GM10266 (cell line): Measurements from ENCODE around the gene SIRPG.

Experiments used
- DNase-seq: peaks from one replicate; pipeline ENCODE4 v3.0.0; 2012; ENCODE audit errors: extremely low spot score
- TF ChIP-seq, protein P1 (sequence below): IDR thresholded peaks from 2 replicates; pipeline ENCODE4 v1.5.1; 2012; ENCODE audit warnings: mild to moderate bottlenecking, low read depth; ENCODE audit not compliant: control insufficient read depth, insufficient read depth; ENCODE audit errors: missing control alignments

SIRPG gene

DNA sequence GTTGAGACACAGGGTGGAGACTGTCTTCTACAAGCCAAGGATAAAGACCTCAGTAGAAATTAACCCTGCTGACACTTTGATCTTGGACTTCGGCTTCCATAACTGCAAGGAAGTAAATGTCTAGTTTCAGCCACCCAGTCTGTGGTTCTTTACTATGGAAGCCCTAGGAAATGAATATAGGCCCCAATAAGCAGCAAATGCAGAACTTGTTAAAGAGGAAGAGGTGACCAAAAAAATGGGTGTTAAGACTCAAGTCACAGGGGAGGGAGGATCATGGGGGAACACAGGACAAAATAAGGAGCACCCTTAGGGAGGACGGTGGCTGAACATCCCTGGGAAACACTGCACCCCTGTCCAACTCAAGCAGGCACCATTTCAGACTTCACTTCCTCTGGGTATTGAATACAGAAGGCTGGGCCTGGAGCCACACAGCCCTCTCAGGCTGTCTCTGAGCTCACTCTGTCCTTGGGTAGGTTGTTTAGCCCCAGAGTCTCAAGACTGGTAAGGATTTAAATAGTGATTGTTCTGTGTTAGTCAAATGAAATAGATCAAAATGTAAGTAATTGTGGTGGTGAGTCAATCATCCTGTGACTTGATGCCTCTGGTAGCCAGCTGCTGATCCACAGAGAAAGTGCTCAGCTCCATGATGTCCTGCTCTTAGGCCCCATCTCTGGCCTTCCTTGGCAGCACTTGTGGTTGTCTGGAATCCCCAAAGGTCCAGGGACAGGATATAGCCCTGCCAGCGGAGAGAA is 69.6 kb downstream of the SIRPG start:
- no peak for DNase-seq
- TF ChIP-seq, protein P1, sequence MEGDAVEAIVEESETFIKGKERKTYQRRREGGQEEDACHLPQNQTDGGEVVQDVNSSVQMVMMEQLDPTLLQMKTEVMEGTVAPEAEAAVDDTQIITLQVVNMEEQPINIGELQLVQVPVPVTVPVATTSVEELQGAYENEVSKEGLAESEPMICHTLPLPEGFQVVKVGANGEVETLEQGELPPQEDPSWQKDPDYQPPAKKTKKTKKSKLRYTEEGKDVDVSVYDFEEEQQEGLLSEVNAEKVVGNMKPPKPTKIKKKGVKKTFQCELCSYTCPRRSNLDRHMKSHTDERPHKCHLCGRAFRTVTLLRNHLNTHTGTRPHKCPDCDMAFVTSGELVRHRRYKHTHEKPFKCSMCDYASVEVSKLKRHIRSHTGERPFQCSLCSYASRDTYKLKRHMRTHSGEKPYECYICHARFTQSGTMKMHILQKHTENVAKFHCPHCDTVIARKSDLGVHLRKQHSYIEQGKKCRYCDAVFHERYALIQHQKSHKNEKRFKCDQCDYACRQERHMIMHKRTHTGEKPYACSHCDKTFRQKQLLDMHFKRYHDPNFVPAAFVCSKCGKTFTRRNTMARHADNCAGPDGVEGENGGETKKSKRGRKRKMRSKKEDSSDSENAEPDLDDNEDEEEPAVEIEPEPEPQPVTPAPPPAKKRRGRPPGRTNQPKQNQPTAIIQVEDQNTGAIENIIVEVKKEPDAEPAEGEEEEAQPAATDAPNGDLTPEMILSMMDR: no peak

DNA sequence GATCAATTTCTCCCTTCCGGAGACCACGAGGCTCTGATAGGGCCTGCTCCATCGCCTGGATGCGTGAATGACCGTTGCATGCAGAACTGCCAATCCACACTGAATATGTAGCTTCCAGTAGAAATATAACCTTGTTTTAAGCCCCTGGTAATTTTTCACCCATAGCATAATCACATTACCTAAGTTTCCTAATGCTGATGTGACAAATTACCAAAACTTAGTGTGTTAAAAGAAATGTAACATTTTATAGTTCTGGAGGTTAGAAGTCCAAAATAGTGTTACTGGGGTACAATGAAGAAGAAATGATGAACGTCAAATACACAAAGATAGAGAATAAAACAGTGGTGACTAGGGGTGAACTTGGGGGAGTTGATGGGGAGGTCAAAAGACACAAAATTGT is 78.1 kb downstream of the SIRPG start:
- TF ChIP-seq, protein P1: no peak
- DNase-seq: no peak
